GM19025 (cell line): Measurements from ENCODE around the gene GPR61.

Experiments used
- ATAC-seq: cut with Tn5 transposase; IDR thresholded peaks from one replicate; pipeline ENCODE4 v1.9.1; 2021; ENCODE audit warnings: mild to moderate bottlenecking, low read depth, moderate library complexity; ENCODE audit not compliant: unreplicated experiment

Gene GPR61

GRCh38 chr1:109534307-109534858, 5.3 kb upstream of the GPR61 start:
- ATAC-seq: no peak

DNA sequence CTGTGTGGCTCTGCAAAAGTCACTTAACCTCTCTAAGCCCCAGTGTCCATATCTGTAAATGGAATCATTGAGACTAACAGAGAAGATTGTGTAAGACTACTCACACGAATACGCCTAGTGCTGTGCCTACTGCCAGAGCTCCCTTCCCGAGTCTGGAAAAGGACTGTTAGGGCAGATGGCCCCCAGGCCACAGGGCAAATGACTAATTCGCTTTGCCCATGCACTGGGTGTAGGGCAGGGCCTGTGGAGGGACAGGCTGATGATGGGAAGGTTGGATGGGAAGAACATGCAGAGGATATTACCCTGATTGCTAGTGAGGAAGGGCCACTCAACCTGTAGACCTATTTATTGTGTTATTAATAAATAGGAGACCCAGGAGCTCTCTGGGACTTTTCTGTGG, 4.2 kb upstream of the GPR61 start:
- ATAC-seq: no peak

- ATAC-seq: no peak
Observed at GRCh38 chr1:109535971-109536491, 3.6 kb upstream of the GPR61 start.

DNA sequence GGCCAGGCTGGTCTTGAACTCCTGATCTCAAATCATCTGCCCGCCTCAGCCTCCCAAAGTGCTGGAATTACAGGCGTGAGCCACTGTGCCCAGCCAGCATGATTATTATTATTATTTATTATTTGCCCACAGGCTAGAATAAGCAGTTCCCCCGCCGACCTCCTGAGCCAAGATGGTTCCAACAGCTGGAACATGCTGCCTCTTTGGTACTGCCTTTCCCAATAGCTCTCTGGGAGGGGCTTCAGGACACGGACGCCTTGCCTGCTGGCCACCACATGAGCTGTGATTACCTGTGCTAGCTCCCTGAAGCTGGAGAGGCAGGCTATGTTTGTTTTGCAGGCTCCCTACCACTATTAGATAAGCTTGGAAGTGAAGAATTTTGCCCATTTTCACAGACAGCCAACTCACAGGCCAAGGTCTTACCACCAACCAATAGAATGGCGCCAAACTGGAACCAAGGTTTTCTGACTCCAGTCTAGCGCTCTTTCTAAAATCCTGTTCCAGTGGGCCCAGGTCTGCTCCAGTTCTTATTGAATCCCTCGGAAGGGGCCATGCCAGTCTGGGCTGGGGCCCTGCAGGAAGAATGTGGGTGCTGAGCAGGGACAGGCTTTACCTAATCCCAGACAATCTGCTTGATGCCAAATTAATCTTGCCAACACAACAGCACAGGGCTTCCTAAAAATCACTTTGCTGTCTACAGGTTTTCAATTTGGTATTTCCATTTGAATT, 2.1 kb upstream of the GPR61 start:
- no peak for ATAC-seq

- no peak for ATAC-seq
Observed at GRCh38 chr1:109538827-109539555, 681 bp upstream of the GPR61 start.

DNA sequence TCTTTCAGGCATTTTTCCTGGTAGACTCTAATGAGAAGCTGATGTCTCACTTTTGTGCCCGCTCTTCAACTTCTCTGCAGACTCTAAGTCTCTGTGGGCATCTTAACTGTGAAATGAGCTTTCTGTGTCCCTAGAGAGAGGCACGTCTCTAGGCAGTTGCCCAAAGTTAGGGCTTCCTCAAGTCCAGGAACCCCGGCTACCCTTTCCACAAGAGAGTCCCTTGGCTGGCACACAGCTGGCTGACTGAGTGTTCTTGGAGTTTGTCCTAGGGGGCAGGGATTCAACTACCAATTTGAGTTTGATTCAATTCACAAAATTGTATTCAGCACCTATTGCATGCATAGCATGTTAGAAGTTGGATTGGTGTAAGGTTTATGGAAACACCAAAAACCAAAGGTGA, 1.4 kb downstream of the GPR61 start:
- no peak for ATAC-seq

DNA sequence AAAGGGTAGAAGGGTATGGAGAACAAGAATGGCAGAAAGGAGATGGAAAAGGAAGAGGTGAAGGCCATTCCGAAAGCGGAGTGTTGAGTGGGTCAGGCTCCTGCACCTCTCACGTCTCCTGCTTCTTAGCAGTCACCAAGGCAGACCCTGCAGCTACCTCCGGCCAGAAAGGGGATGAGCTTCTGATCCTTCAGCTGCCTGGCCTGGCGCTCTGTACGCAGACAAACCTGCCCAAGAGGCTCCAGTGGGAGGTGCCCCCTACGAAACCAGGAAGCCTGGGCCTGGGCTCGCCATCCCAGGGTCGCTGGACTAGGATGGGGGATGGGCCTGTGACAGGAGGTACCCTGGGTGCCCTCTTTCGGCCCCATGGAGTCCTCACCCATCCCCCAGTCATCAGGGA, 3.0 kb downstream of the GPR61 start:
- ATAC-seq: no peak

DNA sequence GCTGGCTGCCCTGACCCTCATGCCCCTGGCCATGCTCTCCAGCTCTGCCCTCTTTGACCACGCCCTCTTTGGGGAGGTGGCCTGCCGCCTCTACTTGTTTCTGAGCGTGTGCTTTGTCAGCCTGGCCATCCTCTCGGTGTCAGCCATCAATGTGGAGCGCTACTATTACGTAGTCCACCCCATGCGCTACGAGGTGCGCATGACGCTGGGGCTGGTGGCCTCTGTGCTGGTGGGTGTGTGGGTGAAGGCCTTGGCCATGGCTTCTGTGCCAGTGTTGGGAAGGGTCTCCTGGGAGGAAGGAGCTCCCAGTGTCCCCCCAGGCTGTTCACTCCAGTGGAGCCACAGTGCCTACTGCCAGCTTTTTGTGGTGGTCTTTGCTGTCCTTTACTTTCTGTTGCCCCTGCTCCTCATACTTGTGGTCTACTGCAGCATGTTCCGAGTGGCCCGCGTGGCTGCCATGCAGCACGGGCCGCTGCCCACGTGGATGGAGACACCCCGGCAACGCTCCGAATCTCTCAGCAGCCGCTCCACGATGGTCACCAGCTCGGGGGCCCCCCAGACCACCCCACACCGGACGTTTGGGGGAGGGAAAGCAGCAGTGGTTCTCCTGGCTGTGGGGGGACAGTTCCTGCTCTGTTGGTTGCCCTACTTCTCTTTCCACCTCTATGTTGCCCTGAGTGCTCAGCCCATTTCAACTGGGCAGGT, 3.8 kb downstream of the GPR61 start:
- no peak for ATAC-seq

GRCh38 chr1:109543988-109544735, 4.5 kb downstream of the GPR61 start:
- ATAC-seq: no peak

- ATAC-seq: no peak
Observed at GRCh38 chr1:109546311-109547109, 6.8 kb downstream of the GPR61 start.

DNA sequence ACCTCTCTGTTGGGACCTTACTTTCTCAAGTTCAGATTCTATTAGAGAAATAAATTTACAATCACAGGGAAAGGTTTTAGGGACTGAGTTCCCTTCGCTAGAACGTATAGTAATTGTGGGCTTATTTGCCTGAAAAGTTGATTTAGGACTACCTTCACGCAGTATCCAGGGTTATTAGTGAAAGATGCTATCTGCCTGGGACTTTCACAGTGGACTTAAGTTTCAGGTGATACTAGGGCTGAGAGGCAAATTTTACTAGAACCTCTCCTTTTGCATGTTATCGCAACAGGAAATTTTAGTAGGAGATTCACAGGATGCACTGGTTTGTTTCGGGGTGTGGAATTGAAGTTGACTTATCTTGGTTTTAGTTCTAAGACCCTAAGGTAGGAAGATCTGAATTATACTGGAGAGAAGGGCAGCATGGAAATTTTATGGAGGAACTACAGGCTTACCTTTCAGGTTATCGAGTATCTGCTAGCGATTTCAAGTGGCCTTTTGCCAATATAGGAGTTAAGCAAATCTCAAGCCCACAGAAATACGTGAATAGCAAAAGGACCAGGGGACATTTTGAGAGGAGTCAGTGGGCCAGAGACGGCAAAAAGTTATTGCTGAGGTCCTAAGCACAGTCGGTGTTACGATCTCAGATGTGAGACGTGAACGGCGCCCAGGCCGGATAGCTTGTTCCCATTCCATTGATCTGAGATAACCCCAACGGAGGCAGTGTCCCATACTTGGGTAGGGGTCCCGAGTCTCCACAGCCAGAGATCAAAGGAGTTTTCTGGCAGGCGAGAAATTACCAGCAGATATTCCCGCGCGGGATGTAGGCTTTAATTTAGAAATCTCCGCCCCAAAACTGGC, 8.0 kb downstream of the GPR61 start:
- ATAC-seq: no peak

DNA sequence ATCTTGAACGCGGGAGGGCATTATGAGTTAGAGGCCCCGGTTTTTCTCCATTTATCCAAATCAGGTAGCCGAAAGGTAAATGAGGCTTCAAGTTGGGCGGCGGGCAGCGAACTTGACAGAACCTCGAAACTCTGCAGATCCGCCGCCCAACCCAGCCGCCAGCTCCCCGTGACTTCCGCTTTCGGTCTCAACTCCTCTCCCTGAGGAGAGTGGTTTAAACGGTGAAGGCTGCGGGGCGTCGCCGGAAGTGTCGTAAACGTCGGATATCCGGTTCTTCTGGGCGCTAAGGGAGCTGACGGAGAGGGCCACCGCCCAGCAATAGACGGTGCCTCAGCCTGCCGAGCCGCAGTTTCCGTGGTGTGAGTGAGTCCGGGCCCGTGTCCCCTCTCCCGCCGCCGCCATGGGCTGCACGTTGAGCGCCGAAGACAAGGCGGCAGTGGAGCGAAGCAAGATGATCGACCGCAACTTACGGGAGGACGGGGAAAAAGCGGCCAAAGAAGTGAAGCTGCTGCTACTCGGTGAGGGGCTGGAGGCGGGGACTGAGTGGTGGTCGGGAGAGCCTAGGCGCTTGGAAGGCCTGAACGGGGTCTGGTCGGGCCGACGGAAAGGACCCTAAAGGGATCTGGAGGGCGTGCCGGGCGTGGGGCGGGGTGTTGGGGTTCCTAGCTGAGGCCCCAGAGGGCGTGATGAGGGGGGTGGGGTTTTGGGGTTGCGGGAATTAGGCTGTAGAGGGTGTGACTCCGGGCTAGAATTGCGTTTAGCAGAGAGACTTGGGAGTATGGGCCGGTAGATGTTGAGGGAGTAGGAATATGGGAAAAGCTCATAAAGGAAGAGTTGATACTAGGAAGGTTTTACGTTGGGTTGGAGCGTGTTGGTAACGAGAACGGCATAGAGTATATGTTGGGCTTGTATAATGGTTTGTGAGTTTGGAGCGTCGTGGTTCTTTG, 8.9 kb downstream of the GPR61 start, which contains the start of gene GNAI3:
GNAI3 (plus strand) TSS at position 295 of the 947 bp plus-strand sequence; CDS start at position 401, 106 bp downstream.
- ATAC-seq: peak; percentile 95

DNA sequence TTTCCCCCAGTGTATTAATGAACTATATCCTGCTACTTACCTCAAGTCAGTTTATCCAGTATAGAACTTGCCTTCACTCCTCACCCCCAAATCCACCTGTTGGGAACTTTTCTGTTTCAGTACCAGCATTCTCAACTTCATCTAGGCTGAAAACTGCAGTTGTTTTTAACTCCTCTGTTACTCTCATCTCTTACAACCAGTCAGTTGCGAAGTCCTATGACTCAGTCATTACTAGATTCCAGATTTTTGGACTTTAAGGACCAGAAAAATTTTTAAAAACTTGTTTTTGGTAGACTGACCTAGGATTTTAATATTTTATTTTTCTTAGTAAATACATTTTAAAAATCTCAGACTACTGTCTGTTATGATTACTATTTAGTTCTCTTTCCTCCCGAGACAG, 16.9 kb downstream of the GPR61 start:
- ATAC-seq: no peak

GRCh38 chr1:109557520-109557919, 17.8 kb downstream of the GPR61 start:
- no peak for ATAC-seq

DNA sequence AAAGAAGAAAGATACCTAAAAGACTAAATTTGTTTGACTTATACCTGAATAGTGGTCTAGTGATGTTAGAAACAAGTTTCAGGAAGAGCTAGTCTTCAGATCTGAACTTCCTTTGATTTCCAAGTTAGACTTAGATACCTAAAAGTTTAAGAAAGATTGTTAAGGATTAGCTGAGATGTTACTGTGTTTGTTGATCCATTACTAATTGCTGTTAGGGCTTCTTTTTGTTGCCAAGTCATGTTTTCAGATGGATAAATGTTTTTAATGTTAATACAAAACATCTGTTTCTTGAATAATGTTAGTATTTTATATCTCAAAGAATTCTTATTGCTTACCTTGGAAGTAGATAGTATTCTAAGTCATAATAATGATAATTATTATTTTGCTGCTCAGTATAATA, 20.3 kb downstream of the GPR61 start:
- ATAC-seq: no peak

GRCh38 chr1:109564194-109564878, 24.7 kb downstream of the GPR61 start:
- no peak for ATAC-seq

DNA sequence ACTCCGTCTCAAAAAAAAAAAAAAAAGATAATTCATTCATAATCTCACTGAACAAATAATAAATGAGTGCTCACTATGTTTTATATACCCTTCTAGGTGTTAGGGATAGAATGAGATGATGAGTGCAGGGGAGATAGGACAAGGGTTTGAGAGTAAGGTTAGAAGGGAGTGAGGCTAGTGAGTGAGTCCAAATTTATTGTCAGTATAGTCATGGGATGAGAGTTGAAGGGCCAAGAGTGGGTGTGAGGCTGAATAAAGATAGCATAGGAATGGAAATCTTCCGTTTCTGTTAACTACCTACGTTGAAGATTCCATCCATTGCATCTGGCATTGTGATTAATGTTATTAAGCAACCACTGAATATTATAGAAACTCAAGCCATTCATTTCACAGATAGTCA, 25.6 kb downstream of the GPR61 start:
- ATAC-seq: no peak
